ENCODE measurements around the gene XPO4. TPM values are rescaled to one million over a fixed set of nuclear protein-coding genes. Genes with fewer than 3 reads are reported as not detected.
"Not testable (repeated sequence)": the region's sequence is repeated elsewhere in the genome, so short reads cannot be mapped to it uniquely, and the experiment has no call there.

XPO4 gene
- total RNA-seq, 2 donors from 2014 or later: 19.3 to 24.8 TPM

GRCh38 chr13:20869540-20869939 is 33.0 kb downstream of the XPO4 start:
- ATAC-seq (ENCODE audit: insufficient number of reproducible peaks, low FRiP score, low read depth) (no peak), DNase-seq (ENCODE audit: low spot score) (no peak)
- TF ChIP-seq CTCF (IDR thresholded peaks at IDR 0.05): no peak
- Histone ChIP-seq H3K4me1 (ENCODE audit: control insufficient read depth in 1 of 2, low read depth in 2 of 2) (peaks cover 0 to 26% of the 10 kb centered on the region in 2 donors), H3K36me3 (no peaks in the 10 kb centered on the region), H3K9me3 (no peaks in the 10 kb centered on the region), H3K27me3 (replicated peaks; ENCODE audit: insufficient read depth) (no peaks in the 10 kb centered on the region), H3K27ac (no peak overlapping the region), H3K4me3 (no peak overlapping the region)

GRCh38 chr13:20867408-20867807 is 35.1 kb downstream of the XPO4 start:
- Histone ChIP-seq H3K4me1 (ENCODE audit: control insufficient read depth in 1 of 2, low read depth in 2 of 2) (peaks cover 0 to 15% of the 10 kb centered on the region in 2 donors), H3K27me3 (replicated peaks; ENCODE audit: insufficient read depth) (no peaks in the 10 kb centered on the region), H3K9me3 (no peaks in the 10 kb centered on the region), H3K36me3 (no peaks in the 10 kb centered on the region), H3K27ac (no peak overlapping the region), H3K4me3 (no peak overlapping the region)
- DNase-seq (ENCODE audit: low spot score) (no peak), ATAC-seq (ENCODE audit: insufficient number of reproducible peaks, low FRiP score, low read depth) (no peak)
- TF ChIP-seq CTCF (IDR thresholded peaks at IDR 0.05): no peak

GRCh38 chr13:20861666-20862065 is 40.9 kb downstream of the XPO4 start:
- not testable (repeated sequence) for H3K27ac ChIP-seq; H3K36me3 ChIP-seq; DNase-seq (ENCODE audit: low spot score); H3K4me3 ChIP-seq; H3K27me3 ChIP-seq (replicated peaks; ENCODE audit: insufficient read depth); H3K9me3 ChIP-seq; ATAC-seq (ENCODE audit: insufficient number of reproducible peaks, low FRiP score, low read depth)
- peaks cover 0 to 14% of the 10 kb centered on the region in 2 donors for H3K4me1 ChIP-seq (ENCODE audit: control insufficient read depth in 1 of 2, low read depth in 2 of 2)

GRCh38 chr13:20860844-20861243 is 41.7 kb downstream of the XPO4 start:
- no peak for TF ChIP-seq CTCF (IDR thresholded peaks at IDR 0.05)
- no peaks in the 10 kb centered on the region for H3K36me3 ChIP-seq
- no peak for DNase-seq (ENCODE audit: low spot score)
- no peak overlapping the region for H3K4me3 ChIP-seq
- peaks cover 0 to 5% of the 10 kb centered on the region in 2 donors for H3K4me1 ChIP-seq (ENCODE audit: control insufficient read depth in 1 of 2, low read depth in 2 of 2)
- H3K27ac ChIP-seq: no peak overlapping the region
- ATAC-seq (ENCODE audit: insufficient number of reproducible peaks, low FRiP score, low read depth): no peak
- H3K9me3 ChIP-seq: no peaks in the 10 kb centered on the region
- H3K27me3 ChIP-seq (replicated peaks; ENCODE audit: insufficient read depth): no peaks in the 10 kb centered on the region

- no peak for DNase-seq (ENCODE audit: low spot score)
Observed at GRCh38 chr13:20856650-20857049, 45.9 kb downstream of the XPO4 start.

More at GRCh38 chr13:20856650-20857049, 45.9 kb downstream of the XPO4 start:
- Histone ChIP-seq H3K36me3 (no peaks in the 10 kb centered on the region), H3K27me3 (replicated peaks; ENCODE audit: insufficient read depth) (no peaks in the 10 kb centered on the region), H3K4me3 (no peak overlapping the region), H3K4me1 (ENCODE audit: control insufficient read depth in 1 of 2, low read depth in 2 of 2) (no peaks in the 10 kb centered on the region), H3K27ac (no peak overlapping the region), H3K9me3 (no peaks in the 10 kb centered on the region)
- no peak for ATAC-seq (ENCODE audit: insufficient number of reproducible peaks, low FRiP score, low read depth)
- no peak for TF ChIP-seq CTCF (IDR thresholded peaks at IDR 0.05)
